Keratinocyte (primary cell): ENCODE measurements around the gene RMND1.

ENCODE experiments used
- EZH2 ChIP-seq: IDR thresholded peaks from one replicate; pipeline ENCODE4 v1.6.1; 2012; ENCODE audit warnings: inconsistent platforms, mild to moderate bottlenecking, low read length, moderate library complexity
- TF ChIP-seq, protein P1 (sequence below), 3 experiments: IDR thresholded peaks in 1 of 3; conservative IDR thresholded peaks in 1 of 3; optimal IDR thresholded peaks in 1 of 3; 2 replicates in 2 of 3; 3 replicates in 1 of 3; pipeline versions ENCODE3 to v1.5.1; 2011; ENCODE audit warnings: low read length in 3 of 3, mild to moderate bottlenecking in 3 of 3, moderate library complexity in 2 of 3, control low read depth in 1 of 3, inconsistent platforms in 1 of 3; ENCODE audit not compliant: insufficient read depth in 2 of 3; ENCODE audit errors: extremely low read depth in 1 of 3

DNA sequence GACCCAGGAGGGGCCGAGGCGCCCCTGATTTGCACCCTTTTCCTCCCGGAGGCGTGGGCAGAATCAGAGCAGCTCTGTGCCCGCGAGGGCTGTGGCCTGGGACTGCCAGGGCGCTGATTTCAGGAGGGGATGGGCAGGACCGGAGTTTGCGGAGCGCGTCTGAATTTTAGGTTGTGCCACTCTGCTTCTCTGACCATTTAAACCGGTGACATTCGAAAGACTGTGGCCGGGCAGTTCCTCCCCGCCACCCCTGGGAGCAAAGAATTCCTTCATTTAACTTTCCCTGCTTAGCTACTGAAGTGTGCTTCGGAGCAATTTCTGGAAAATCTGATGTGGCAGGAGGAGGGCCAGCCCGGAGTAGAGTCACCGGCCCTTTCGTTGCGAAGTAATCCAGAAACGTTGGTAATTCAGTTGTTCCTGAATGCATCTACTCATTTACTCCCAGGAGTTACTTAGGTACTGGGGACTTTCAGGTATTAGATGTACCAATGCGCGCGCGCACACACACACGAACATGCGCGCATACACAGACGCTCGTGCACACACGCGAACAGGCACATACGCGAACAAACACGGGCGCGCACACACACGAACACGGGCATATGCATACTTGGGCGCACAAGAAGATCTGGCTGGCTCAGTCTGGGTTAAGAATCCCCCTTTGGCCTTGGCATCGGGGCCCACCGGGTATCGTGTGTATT is 42.5 kb upstream of the RMND1 start:
- TF ChIP-seq, protein P1, sequence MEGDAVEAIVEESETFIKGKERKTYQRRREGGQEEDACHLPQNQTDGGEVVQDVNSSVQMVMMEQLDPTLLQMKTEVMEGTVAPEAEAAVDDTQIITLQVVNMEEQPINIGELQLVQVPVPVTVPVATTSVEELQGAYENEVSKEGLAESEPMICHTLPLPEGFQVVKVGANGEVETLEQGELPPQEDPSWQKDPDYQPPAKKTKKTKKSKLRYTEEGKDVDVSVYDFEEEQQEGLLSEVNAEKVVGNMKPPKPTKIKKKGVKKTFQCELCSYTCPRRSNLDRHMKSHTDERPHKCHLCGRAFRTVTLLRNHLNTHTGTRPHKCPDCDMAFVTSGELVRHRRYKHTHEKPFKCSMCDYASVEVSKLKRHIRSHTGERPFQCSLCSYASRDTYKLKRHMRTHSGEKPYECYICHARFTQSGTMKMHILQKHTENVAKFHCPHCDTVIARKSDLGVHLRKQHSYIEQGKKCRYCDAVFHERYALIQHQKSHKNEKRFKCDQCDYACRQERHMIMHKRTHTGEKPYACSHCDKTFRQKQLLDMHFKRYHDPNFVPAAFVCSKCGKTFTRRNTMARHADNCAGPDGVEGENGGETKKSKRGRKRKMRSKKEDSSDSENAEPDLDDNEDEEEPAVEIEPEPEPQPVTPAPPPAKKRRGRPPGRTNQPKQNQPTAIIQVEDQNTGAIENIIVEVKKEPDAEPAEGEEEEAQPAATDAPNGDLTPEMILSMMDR (optimal IDR thresholded peaks at IDR 0.05 in 1 of 3, IDR thresholded peaks at IDR 0.05 in 1 of 3, conservative IDR thresholded peaks at IDR 0.05 in 1 of 3; ENCODE audit: extremely low read depth in 1 of 3, insufficient read depth in 2 of 3, low read length in 3 of 3), result no peak
- peak; percentile 25 for TF ChIP-seq EZH2
